Middle frontal gyrus (tissue), 1 donor: ENCODE measurements around the gene CREB1.

Source experiments
- DNase-seq: peaks from one replicate; pipeline ENCODE4 v3.0.0-alpha.2; 2015; ENCODE audit warnings: low spot score; ENCODE audit errors: extremely low spot score

The CREB1 gene

GRCh38 chr2:207540431-207540830 is 10.7 kb downstream of the CREB1 start:
- no peak for DNase-seq

GRCh38 chr2:207541933-207542332 is 12.2 kb downstream of the CREB1 start:
- DNase-seq: no peak

GRCh38 chr2:207543272-207543671 is 13.5 kb downstream of the CREB1 start:
- no peak for DNase-seq

- DNase-seq: no peak
Measured at GRCh38 chr2:207546822-207547221, 17.1 kb downstream of the CREB1 start.

GRCh38 chr2:207549145-207549544 is 19.4 kb downstream of the CREB1 start:
- no peak for DNase-seq

GRCh38 chr2:207558079-207558491 is 28.3 kb downstream of the CREB1 start:
- DNase-seq: no peak

GRCh38 chr2:207561386-207562080 is 31.8 kb downstream of the CREB1 start:
- DNase-seq: no peak

GRCh38 chr2:207565736-207566500 is 36.2 kb downstream of the CREB1 start:
- DNase-seq: no peak

- no peak for DNase-seq
Measured at GRCh38 chr2:207567671-207568070, 37.9 kb downstream of the CREB1 start.

- DNase-seq: no peak
Measured at GRCh38 chr2:207571370-207571769, 41.6 kb downstream of the CREB1 start.

- no peak for DNase-seq
Measured at GRCh38 chr2:207584952-207585351, 55.2 kb downstream of the CREB1 start.

GRCh38 chr2:207587305-207587704 is 57.5 kb downstream of the CREB1 start:
- no peak for DNase-seq

GRCh38 chr2:207589143-207589542 is 59.4 kb downstream of the CREB1 start:
- no peak for DNase-seq

- DNase-seq: no peak
Measured at GRCh38 chr2:207593277-207593676, 63.5 kb downstream of the CREB1 start.

- no peak for DNase-seq
Measured at GRCh38 chr2:207594264-207594663, 64.5 kb downstream of the CREB1 start.

GRCh38 chr2:207594731-207595130 is 65.0 kb downstream of the CREB1 start:
- DNase-seq: no peak

GRCh38 chr2:207599636-207600035 is 69.9 kb downstream of the CREB1 start:
- DNase-seq: no peak

GRCh38 chr2:207600231-207600630 is 70.5 kb downstream of the CREB1 start:
- no peak for DNase-seq

GRCh38 chr2:207601774-207602173 is 72.0 kb downstream of the CREB1 start:
- DNase-seq: no peak

- no peak for DNase-seq
Measured at GRCh38 chr2:207603486-207603885, 73.7 kb downstream of the CREB1 start.

GRCh38 chr2:207606399-207606798 is 76.6 kb downstream of the CREB1 start:
- DNase-seq: no peak

- DNase-seq: no peak
Measured at GRCh38 chr2:207606829-207607228, 77.1 kb downstream of the CREB1 start.

- DNase-seq: no peak
Measured at GRCh38 chr2:207612714-207613113, 83.0 kb downstream of the CREB1 start.
